ENCODE data around the gene MMRN2. TPM values are rescaled to one million over a fixed set of nuclear protein-coding genes. Genes with fewer than 3 reads are reported as not detected.
"Not testable (repeated sequence)": the region's sequence is repeated elsewhere in the genome, so short reads cannot be mapped to it uniquely, and the experiment has no call there.

Gene MMRN2
- total RNA-seq, 4 donors from 2014 or later, result 2.8 to 16.5 (median 12.6) TPM

DNA sequence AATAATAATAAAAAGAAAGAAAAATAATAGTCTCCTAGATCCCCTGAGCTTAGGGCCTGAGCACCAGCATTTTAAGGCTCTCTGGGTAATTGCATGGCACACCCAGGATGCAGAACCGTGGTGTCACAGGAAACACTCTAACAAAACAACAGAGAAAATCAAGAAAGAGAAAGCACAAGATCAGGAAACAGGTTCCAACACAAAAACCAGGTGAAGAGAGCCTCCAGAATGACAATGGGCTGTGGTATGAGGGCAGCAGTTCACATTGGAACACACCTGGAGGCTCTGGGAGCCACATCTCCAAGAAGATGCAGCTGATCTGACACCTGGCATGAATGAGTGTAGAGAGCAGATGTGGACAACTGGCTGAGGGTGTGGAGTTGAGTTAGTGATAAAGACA lies 7.1 kb downstream of the MMRN2 start:
- H3K9me3 ChIP-seq, result no peaks in the 10 kb centered on the region
- H3K4me3 ChIP-seq, result no peak overlapping the region
- no peaks in the 10 kb centered on the region for H3K27me3 ChIP-seq
- H3K4me1 ChIP-seq, result no peaks in the 10 kb centered on the region
- no peak for DNase-seq
- H3K27ac ChIP-seq, result no peak overlapping the region
- no peaks in the 10 kb centered on the region for H3K36me3 ChIP-seq
- TF ChIP-seq, protein P1, sequence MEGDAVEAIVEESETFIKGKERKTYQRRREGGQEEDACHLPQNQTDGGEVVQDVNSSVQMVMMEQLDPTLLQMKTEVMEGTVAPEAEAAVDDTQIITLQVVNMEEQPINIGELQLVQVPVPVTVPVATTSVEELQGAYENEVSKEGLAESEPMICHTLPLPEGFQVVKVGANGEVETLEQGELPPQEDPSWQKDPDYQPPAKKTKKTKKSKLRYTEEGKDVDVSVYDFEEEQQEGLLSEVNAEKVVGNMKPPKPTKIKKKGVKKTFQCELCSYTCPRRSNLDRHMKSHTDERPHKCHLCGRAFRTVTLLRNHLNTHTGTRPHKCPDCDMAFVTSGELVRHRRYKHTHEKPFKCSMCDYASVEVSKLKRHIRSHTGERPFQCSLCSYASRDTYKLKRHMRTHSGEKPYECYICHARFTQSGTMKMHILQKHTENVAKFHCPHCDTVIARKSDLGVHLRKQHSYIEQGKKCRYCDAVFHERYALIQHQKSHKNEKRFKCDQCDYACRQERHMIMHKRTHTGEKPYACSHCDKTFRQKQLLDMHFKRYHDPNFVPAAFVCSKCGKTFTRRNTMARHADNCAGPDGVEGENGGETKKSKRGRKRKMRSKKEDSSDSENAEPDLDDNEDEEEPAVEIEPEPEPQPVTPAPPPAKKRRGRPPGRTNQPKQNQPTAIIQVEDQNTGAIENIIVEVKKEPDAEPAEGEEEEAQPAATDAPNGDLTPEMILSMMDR (IDR thresholded peaks at IDR 0.05), result no peak
- TF ChIP-seq POLR2A (IDR thresholded peaks at IDR 0.05), result no peak

DNA sequence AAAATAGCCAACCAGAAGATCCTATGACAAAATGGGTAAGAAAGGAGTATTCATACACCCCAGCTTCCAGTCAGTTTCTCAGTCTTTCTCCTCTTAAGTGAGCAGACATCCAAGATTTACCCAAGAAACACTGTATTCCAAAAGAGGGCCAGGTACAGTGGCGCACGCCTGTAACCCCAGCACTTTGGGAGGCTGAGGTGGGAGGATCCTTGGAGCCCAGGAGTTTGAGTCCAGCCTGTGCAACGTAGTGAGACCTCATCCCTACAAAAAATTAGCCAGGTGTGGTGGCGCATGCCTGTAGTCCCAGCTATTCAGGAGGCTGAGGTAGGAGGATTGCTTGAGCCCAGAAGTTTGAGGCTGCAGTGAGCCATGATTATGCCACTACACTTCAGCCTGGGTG lies 9.6 kb downstream of the MMRN2 start:
- not testable (repeated sequence) for H3K9me3 ChIP-seq, H3K27ac ChIP-seq, DNase-seq, H3K27me3 ChIP-seq, H3K4me3 ChIP-seq, H3K4me1 ChIP-seq, H3K36me3 ChIP-seq

DNA sequence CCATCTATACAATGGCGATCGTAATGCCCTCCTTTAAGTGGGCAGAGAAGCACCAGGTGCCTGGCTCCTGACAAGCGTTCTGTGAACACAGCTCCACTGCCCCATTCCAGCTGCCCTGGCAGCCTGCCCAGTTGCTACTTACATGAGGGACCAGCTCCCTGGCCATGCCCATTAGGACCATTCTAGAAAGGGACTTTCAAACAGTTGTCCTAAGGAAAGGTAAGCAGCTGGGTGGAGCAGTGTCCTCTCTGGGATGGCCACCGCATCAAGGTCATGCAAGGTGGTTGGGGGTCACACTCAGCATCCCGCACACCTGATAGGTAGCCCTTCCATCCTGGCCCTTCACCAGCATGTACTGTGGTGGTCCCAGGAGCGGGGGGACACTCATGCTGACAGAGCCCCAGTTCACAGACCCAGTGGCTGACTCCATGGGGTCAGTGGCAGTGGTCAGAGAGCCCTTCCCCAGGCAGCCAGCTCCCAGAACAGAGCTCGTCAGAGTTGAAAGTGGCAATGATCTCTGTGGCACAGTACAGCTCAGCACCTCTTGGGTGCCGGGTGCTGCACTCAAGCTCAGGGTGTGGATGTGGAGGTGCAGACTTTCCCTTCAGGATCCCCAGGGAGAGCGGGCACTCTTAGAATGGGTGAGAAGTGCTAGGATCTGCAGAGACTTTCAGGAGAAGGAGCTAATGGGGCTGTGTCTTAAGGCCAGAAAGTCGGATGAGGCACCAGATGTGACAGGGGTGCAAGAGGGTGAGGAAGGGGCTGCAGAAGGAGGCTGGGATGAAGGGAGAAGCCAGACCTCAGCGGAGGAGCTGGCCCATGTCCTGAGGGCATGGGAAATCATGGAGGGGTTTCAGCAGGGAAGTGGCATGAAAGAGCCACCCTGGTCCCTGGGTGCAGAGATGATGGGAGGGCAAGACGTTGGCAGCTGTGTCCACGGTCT lies 10.9 kb downstream of the MMRN2 start:
- Histone ChIP-seq H3K9me3 (no peaks in the 10 kb centered on the region), H3K36me3 (no peaks in the 10 kb centered on the region), H3K27me3 (no peaks in the 10 kb centered on the region), H3K4me3 (no peak overlapping the region), H3K4me1 (no peaks in the 10 kb centered on the region), H3K27ac (no peak overlapping the region)
- peak in 1 of 3 donors; percentile 51 for DNase-seq
- TF ChIP-seq, protein P1 (IDR thresholded peaks at IDR 0.05), result no peak
- no peak for TF ChIP-seq POLR2A (IDR thresholded peaks at IDR 0.05)

DNA sequence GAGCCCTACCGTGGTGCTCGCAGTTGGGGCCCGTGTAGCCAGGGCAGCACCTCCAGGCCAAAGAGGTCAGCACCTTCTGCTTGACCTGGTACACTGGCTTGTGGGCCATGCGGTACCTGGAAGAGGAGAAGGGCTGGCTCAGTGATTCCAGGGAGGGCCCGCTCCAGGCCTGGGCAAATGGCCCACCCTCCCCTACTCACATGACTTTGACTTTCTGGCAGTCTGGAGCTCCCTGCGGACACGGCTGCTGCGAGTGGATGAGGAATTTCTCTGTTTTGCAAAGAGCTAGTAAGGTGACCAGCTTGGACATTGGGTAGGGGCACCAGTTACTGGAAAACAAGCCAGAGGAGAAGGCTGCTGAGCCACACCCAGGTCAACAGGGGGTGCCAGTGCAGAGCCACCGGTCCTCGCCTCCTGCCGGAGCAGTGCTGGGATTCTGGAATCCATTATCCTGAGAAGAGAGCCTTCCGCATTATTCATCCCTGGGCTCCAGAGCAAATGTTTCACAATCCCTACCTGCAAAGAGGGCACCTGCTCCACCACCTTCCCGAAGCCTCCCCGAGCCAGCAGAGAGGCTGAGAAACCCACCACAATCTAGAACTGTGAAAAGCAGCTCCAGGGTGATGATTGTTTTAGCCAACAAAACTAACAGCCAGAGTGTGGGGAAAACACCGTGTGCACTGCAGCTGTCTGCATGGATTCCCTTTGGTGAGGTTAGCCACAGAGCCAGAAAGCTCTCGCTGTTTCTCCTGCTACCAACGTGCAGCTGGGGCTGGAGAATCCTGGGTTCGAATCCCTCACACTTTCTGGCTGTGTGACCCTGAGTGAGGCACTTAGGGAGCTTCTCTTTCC lies 11.8 kb downstream of the MMRN2 start:
- H3K4me3 ChIP-seq, result no peak overlapping the region
- no peak overlapping the region for H3K27ac ChIP-seq
- no peaks in the 10 kb centered on the region for H3K36me3 ChIP-seq
- no peaks in the 10 kb centered on the region for H3K9me3 ChIP-seq
- H3K27me3 ChIP-seq, result no peaks in the 10 kb centered on the region
- TF ChIP-seq, protein P1 (IDR thresholded peaks at IDR 0.05), result no peak
- no peaks in the 10 kb centered on the region for H3K4me1 ChIP-seq
- DNase-seq, result peak in 1 of 3 donors; percentile 36

DNA sequence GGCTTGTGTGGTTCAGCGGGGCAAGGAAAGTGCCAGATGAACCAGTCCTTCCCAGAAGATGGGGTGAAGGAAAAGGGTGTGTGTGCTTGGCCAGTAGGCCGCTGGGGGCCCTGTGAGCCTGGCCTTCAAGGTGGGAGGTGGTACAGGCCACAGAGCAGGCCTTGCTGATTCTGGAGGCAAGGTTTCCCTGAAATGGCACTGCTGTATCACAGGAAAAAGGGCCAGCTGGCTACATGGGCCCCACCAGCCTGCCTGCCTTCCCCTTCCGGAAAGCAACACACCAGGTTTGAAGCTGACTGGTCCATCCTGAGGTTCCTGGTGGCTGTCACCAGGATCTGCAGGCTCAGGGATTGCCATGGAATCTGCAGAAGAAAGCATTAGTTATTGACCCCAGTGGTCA lies 12.5 kb downstream of the MMRN2 start:
- Histone ChIP-seq H3K9me3 (no peaks in the 10 kb centered on the region), H3K27ac (no peak overlapping the region), H3K4me3 (no peak overlapping the region), H3K4me1 (no peaks in the 10 kb centered on the region), H3K27me3 (no peaks in the 10 kb centered on the region), H3K36me3 (no peaks in the 10 kb centered on the region)
- no peak for TF ChIP-seq POLR2A (IDR thresholded peaks at IDR 0.05)
- TF ChIP-seq, protein P1 (IDR thresholded peaks at IDR 0.05), result no peak
- DNase-seq, result peak in 2 of 3 donors; percentile 3 to 24

DNA sequence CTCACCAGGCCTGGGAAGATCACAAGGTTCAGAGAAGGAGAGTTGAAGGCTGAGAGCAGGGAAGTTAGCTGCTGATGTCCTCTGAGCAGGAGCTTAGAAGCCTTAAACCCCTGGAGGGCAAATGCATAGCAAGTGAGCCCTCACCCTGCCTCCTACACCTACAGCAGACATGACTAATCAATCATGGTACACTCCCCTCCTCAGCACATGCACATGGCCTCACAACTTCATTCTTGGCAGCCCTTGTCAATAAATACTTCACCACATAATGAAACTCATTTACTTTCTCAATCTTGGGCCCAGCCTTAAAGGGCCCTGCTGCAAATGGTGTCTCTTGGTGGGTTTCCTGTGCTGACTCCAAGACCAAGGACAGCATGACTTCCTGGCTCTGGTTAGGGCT lies 12.9 kb downstream of the MMRN2 start:
- no peak for TF ChIP-seq POLR2A (IDR thresholded peaks at IDR 0.05)
- TF ChIP-seq, protein P1 (IDR thresholded peaks at IDR 0.05), result no peak
- H3K4me1 ChIP-seq, result no peaks in the 10 kb centered on the region
- H3K27me3 ChIP-seq, result no peaks in the 10 kb centered on the region
- H3K36me3 ChIP-seq, result no peaks in the 10 kb centered on the region
- no peak for DNase-seq
- no peak overlapping the region for H3K4me3 ChIP-seq
- H3K9me3 ChIP-seq, result no peaks in the 10 kb centered on the region
- H3K27ac ChIP-seq, result no peak overlapping the region
